Osteocyte (in vitro differentiated cells): Measurements from ENCODE around the gene SDCBP2. TPM values are rescaled to one million over a fixed set of nuclear protein-coding genes. Genes with fewer than 3 reads are reported as not detected.

ENCODE experiments used
- DNase-seq: peaks from one replicate; pipeline ENCODE4 v3.0.0; 2021; ENCODE audit warnings: mixed read lengths; ENCODE audit not compliant: unreplicated experiment; ENCODE audit errors: extremely low spot score
- H3K27ac Mint-ChIP-seq: one replicate; pipeline ENCODE4 v1.8.0; 2021; ENCODE audit warnings: mild to moderate bottlenecking, mixed read lengths; ENCODE audit not compliant: unreplicated experiment
- H3K27me3 Mint-ChIP-seq: one replicate; pipeline ENCODE4 v1.8.0; 2021; ENCODE audit warnings: mixed read lengths; ENCODE audit not compliant: unreplicated experiment
- H3K36me3 Mint-ChIP-seq: one replicate; pipeline ENCODE4 v1.8.0; 2021; ENCODE audit warnings: mixed read lengths; ENCODE audit not compliant: unreplicated experiment
- H3K4me1 Mint-ChIP-seq: one replicate; pipeline ENCODE4 v1.8.0; 2021; ENCODE audit warnings: mixed read lengths; ENCODE audit not compliant: unreplicated experiment
- H3K4me3 Mint-ChIP-seq: one replicate; pipeline ENCODE4 v1.8.0; 2021; ENCODE audit warnings: mild to moderate bottlenecking, moderate library complexity, mixed read lengths; ENCODE audit not compliant: unreplicated experiment
- H3K9me3 Mint-ChIP-seq: one replicate; pipeline ENCODE4 v1.8.0; 2021; ENCODE audit warnings: mixed read lengths; ENCODE audit not compliant: unreplicated experiment
- CTCF ChIP-seq: fragments of 200-600 bp; sonication (generic); IDR thresholded peaks from 2 replicates; pipeline ENCODE4 v1.5.0; 2021; ENCODE audit warnings: antibody characterized with exemption, mild to moderate bottlenecking, moderate library complexity
- total RNA-seq: library from RNA; stranded (reverse); gene quantifications from 2 replicates; pipeline ENCODE4 v1.2.1, GENCODE V29; 2021

The SDCBP2 gene
- total RNA-seq, 1 donor from 2014 or later = 0.97 TPM

DNA sequence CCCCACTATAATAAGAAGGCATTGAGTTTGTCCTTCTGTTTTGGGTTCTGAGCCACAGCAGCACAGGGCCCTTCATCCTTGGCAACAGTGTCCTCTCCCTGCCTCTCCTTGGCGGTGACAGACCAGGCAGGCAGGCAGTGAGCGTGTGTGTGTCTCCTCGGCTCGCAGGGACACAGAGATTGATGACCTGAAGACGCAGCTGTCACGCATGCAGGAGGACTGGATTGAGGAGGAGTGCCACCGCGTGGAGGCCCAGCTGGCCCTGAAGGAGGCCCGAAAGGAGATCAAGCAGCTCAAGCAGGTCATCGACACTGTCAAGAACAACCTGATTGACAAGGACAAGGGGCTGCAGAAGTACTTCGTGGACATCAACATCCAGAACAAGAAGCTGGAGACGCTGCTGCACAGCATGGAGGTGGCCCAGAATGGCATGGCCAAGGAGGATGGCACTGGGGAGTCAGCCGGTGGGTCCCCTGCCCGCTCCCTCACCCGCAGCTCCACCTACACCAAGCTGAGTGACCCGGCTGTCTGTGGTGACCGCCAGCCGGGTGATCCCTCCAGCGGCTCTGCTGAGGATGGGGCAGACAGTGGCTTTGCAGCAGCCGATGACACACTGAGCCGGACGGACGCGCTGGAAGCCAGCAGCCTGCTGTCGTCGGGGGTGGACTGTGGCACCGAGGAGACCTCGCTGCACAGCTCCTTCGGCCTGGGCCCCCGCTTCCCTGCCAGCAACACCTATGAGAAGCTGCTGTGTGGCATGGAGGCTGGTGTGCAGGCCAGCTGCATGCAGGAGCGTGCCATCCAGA is 24.0 kb downstream of the SDCBP2 start:
- TF ChIP-seq CTCF = no peak
- H3K27me3 Mint-ChIP-seq = no peaks in the 10 kb centered on the region
- no peaks in the 10 kb centered on the region for H3K9me3 Mint-ChIP-seq
- DNase-seq = no peak
- H3K27ac Mint-ChIP-seq = no peak overlapping the region
- no peak overlapping the region for H3K4me3 Mint-ChIP-seq
- peaks cover 13% of the 10 kb centered on the region for H3K36me3 Mint-ChIP-seq
- no peaks in the 10 kb centered on the region for H3K4me1 Mint-ChIP-seq

- no peaks in the 10 kb centered on the region for H3K4me1 Mint-ChIP-seq
- TF ChIP-seq CTCF = no peak
- peaks cover 17% of the 10 kb centered on the region for H3K36me3 Mint-ChIP-seq
- DNase-seq = no peak
- H3K9me3 Mint-ChIP-seq = no peaks in the 10 kb centered on the region
- no peak overlapping the region for H3K4me3 Mint-ChIP-seq
- no peaks in the 10 kb centered on the region for H3K27me3 Mint-ChIP-seq
- H3K27ac Mint-ChIP-seq = no peak overlapping the region
Observed at GRCh38 chr20:1302685-1303541, 26.0 kb downstream of the SDCBP2 start.

DNA sequence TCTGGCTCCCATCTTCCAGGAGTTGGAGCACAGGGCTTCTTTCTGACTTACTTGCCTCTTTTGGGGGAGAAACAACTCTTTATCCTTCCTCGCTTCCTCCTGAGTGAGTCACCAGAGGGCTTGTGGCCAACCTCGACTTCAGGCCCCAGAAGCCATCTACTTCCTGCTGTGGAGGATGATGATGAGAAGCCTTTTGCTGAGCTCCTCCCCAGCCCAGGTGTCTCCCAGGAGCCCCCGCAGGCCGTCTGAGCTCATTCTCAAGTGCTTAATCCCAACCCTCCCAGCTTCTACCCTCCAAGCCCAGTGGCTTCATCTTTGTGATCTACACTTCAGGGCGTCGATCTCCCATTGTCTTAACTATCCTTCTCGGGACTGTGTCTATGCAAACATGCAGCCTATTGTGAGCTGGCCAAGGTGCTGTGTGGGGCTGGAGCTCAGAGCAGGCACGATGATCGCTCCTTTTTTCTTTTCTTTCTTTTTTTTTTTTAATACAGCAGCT is 27.9 kb downstream of the SDCBP2 start:
- H3K27me3 Mint-ChIP-seq = no peaks in the 10 kb centered on the region
- peaks cover 17% of the 10 kb centered on the region for H3K36me3 Mint-ChIP-seq
- no peak overlapping the region for H3K4me3 Mint-ChIP-seq
- H3K9me3 Mint-ChIP-seq = no peaks in the 10 kb centered on the region
- H3K27ac Mint-ChIP-seq = no peak overlapping the region
- H3K4me1 Mint-ChIP-seq = no peaks in the 10 kb centered on the region
- TF ChIP-seq CTCF = no peak
- no peak for DNase-seq

- Mint-ChIP-seq H3K27ac (no peak overlapping the region), H3K36me3 (peaks cover 14% of the 10 kb centered on the region), H3K27me3 (no peaks in the 10 kb centered on the region), H3K9me3 (no peaks in the 10 kb centered on the region), H3K4me1 (no peaks in the 10 kb centered on the region), H3K4me3 (no peak overlapping the region)
- no peak for DNase-seq
- no peak for TF ChIP-seq CTCF
Observed at GRCh38 chr20:1300083-1300840, 28.7 kb downstream of the SDCBP2 start.
